Measurements from ENCODE around the gene CD1E. TPM values are rescaled to one million over a fixed set of nuclear protein-coding genes. Genes with fewer than 3 reads are reported as not detected.
A peak's percentile ranks its signal among the peaks of the same experiment; 100 is the strongest.

CD1E gene
- not detected for polyA plus RNA-seq (2012; ENCODE audit: missing spikeins)

DNA sequence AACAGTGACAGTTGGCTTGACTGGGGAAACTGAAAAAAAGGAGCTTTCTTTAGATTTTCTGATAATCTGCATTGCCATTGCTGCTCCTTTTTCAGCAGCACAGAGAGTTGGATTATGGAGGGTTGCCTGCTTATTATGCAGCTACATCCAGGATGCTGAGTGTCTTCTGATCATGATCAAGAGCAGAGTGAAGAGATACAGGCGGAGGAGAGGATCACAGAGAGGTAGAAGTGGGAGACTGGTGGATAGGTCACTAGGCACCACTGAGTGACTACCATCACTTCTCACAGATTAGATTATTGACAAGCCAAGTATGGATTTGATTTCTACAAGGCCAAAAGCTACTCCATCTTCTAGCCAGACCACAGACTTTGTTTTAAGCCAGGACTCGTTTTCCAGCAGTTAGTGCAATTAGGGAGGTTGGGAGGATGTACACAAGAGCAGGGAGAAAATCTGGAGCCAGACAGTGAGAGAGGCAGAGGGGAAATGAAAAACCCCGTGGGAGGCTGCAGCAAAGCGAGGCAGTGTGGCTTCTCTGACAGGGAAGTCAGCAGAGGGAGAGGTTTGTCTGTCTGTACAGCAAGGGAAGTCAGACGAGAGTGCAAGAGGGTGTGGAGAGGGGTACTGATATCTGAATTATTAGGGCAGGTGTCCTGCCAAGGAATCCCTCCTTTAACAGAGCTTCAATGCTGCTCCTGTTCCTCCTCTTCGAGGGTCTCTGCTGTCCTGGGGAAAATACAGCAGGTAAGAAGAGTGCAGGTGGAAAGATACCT is at the start of gene CD1E:
CD1E (plus strand) TSS at position 592 of the 773 bp plus-strand sequence; CDS start at position 687, 95 bp downstream.
- FAIRE-seq (no peak), DNase-seq (ENCODE audit: insufficient read length) (no peak)
- TF ChIP-seq TAF1 (IDR thresholded peaks at IDR 0.05; ENCODE audit: borderline replicate concordance, low read depth, low read length) = no peak
- TF ChIP-seq POLR2A (IDR thresholded peaks at IDR 0.05; ENCODE audit: low read depth, low read length) = no peak
- TF ChIP-seq POLR2AphosphoS5 (IDR thresholded peaks at IDR 0.05; ENCODE audit: low read depth, low read length) = no peak

DNA sequence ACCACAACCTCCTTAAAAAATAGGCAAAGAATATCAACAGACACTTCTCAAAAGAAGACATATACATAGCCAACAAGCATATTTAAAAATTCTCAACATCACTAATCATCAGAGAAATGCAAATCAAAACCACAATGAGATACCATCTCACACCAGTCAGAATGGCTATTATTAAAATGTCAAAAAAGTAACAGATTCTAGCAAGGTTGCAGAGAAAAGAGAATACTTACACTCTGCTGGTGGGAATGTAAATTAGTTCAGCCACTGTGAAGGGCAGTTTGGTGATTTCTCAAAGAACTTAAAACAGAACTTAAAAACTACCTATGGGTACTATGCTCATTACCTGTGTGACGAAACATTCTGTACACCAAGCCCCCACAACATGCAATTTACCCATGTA is 43.1 kb upstream of the CD1E start:
- no peak for DNase-seq (ENCODE audit: insufficient read length)
- no peak for FAIRE-seq
- no peak for TF ChIP-seq TAF1 (IDR thresholded peaks at IDR 0.05; ENCODE audit: borderline replicate concordance, low read depth, low read length)
- TF ChIP-seq POLR2A (IDR thresholded peaks at IDR 0.05; ENCODE audit: low read depth, low read length) = no peak
- no peak for TF ChIP-seq POLR2AphosphoS5 (IDR thresholded peaks at IDR 0.05; ENCODE audit: low read depth, low read length)

DNA sequence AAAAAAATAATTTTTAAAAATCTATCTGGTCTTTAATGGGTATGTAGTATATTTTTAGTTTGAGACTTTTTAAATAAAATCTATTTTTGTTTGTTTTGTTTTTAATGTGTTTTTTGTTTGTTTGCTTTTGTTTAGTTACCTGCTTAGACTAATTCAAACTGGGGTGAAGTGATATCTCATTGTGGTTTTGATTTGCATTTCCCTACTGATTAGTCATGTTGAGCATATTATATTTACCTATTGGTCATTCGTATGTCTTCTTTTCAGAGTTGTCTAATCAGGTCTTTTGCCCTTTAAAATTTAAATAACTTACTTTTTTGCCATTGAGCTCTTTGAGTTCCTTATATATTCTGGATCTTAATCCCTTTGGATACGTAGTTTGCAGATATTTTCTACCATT is 42.6 kb upstream of the CD1E start:
- no peak for TF ChIP-seq TAF1 (IDR thresholded peaks at IDR 0.05; ENCODE audit: borderline replicate concordance, low read depth, low read length)
- no peak for TF ChIP-seq POLR2A (IDR thresholded peaks at IDR 0.05; ENCODE audit: low read depth, low read length)
- no peak for TF ChIP-seq POLR2AphosphoS5 (IDR thresholded peaks at IDR 0.05; ENCODE audit: low read depth, low read length)
- FAIRE-seq = no peak
- no peak for DNase-seq (ENCODE audit: insufficient read length)

DNA sequence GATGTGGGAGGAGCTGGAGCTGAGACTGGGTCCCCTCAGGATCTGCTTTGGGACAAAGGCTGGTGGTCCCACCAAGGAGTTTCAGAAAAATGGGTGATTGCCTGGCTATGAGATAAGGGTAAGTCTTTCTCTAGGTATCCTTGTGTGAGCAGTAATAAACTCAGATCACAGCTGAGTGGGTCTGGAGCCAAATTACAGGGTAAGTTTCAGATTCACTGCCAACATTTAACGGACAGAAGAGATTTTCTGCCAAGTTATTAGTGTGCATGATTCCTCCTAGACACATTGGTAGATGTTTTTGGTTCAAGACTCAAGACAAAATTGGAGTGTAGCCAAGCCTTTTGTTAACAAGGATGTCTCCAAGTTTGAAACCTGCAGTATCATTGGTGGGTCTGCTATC is 29.8 kb upstream of the CD1E start:
- FAIRE-seq (no peak), DNase-seq (ENCODE audit: insufficient read length) (no peak)
- TF ChIP-seq POLR2A (IDR thresholded peaks at IDR 0.05; ENCODE audit: low read depth, low read length) (no peak), TAF1 (IDR thresholded peaks at IDR 0.05; ENCODE audit: borderline replicate concordance, low read depth, low read length) (no peak), POLR2AphosphoS5 (IDR thresholded peaks at IDR 0.05; ENCODE audit: low read depth, low read length) (no peak)

DNA sequence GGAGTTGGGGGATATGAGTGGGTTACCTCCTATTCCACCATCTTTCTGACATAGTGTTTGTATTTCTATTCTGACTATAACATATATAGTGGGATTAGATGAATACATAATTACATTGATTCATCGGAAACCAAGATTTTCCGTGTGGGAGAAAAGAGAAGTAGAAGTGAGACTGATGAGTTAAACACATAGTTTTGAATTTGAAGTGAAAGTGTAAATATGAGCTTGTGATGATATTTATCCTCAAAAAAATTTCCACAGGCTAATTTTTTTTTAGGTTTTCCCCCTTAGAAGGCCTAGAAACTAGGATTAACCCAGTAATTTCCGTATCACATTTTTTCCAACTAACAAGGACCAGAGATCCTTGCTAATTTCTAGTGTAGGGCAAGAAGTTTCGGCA is 29.3 kb upstream of the CD1E start:
- FAIRE-seq = peak; percentile 36
- no peak for DNase-seq (ENCODE audit: insufficient read length)
- TF ChIP-seq POLR2A (IDR thresholded peaks at IDR 0.05; ENCODE audit: low read depth, low read length) (no peak), POLR2AphosphoS5 (IDR thresholded peaks at IDR 0.05; ENCODE audit: low read depth, low read length) (no peak)

DNA sequence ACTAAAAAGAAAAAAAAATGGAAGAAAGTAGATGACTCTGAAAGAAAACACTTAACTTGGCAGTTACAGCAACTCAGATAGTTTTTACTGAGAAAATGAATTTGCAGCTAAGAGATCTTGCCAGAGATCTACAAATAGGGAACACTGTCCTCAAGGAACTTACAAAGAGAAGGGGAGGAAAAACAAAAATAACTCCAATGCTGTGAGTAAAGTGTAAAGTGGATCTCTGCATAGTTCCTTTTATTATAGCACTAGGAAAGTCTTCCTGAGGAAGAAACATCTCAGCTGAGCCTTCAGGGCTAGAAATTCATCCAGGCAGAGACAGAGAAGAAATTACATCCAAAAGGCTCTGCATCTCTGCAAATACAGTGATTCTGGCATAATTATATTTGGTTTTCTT is 26.2 kb upstream of the CD1E start:
- DNase-seq (ENCODE audit: insufficient read length) = no peak
- no peak for TF ChIP-seq TAF1 (IDR thresholded peaks at IDR 0.05; ENCODE audit: borderline replicate concordance, low read depth, low read length)
- no peak for TF ChIP-seq POLR2AphosphoS5 (IDR thresholded peaks at IDR 0.05; ENCODE audit: low read depth, low read length)
- no peak for TF ChIP-seq POLR2A (IDR thresholded peaks at IDR 0.05; ENCODE audit: low read depth, low read length)
- FAIRE-seq = no peak

DNA sequence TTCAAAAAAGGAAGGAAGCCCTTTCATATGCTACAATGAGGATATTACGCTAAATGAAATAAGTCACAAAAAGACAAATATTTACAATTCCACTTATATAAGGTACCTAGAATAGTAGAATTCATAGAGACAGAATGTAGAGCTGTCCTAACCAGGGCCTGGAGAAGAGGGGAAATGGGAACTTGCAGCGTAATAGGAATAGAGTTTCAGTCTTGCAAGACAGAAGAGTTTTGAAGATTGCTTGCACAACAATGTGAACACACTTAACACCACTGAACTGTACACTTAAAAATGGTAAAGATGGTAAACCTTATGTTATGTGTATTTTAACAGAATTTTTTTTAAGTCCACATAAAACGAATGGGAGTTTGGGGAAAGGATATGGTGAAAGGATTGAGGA is 25.3 kb upstream of the CD1E start:
- TF ChIP-seq TAF1 (IDR thresholded peaks at IDR 0.05; ENCODE audit: borderline replicate concordance, low read depth, low read length) (no peak), POLR2AphosphoS5 (IDR thresholded peaks at IDR 0.05; ENCODE audit: low read depth, low read length) (no peak), POLR2A (IDR thresholded peaks at IDR 0.05; ENCODE audit: low read depth, low read length) (no peak)
- FAIRE-seq (no peak), DNase-seq (ENCODE audit: insufficient read length) (no peak)

DNA sequence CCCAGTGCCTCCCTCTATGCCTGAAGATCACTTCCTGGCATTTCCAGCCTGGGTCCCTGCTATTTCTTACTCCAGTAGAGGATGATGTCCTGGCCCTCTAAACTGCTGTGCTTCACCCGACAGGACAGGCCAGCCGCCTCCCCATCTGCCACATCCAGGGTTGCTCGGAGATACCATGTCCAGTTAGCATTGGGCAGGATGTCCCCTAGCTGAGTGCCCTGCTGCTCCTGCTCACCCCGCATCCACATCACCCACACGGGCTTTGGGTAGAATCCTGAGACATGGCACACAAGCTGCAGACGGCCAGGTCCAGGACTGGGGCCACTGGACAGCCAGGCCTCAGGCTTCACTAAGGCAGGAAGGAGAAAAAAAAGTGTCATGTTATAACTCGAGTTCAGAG is 24.4 kb upstream of the CD1E start:
- DNase-seq (ENCODE audit: insufficient read length) = no peak
- FAIRE-seq = no peak
- TF ChIP-seq POLR2A (IDR thresholded peaks at IDR 0.05; ENCODE audit: low read depth, low read length) (no peak), POLR2AphosphoS5 (IDR thresholded peaks at IDR 0.05; ENCODE audit: low read depth, low read length) (no peak), TAF1 (IDR thresholded peaks at IDR 0.05; ENCODE audit: borderline replicate concordance, low read depth, low read length) (no peak)

DNA sequence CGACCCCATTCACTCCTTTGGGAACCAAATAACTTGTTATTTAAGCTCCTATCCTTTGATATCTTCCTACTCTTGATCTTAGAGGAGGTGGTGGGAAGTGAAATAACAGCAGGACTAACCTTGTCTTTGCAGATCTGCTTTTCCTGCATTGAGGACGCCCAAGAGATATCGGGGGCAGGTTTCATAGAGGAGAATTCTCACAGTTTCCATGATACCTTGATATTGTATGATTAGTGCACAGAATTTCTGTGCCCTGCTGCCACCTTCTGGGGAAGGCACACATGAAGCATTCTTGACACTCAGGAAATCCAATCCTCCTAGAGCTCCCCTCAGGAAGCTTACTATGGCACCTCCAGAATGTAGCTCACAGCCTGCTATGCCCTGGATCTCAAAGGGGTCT is 24.0 kb upstream of the CD1E start:
- FAIRE-seq (peak; percentile 83), DNase-seq (ENCODE audit: insufficient read length) (no peak)
- TF ChIP-seq TAF1 (IDR thresholded peaks at IDR 0.05; ENCODE audit: borderline replicate concordance, low read depth, low read length) (no peak), POLR2A (IDR thresholded peaks at IDR 0.05; ENCODE audit: low read depth, low read length) (no peak), POLR2AphosphoS5 (IDR thresholded peaks at IDR 0.05; ENCODE audit: low read depth, low read length) (no peak)

DNA sequence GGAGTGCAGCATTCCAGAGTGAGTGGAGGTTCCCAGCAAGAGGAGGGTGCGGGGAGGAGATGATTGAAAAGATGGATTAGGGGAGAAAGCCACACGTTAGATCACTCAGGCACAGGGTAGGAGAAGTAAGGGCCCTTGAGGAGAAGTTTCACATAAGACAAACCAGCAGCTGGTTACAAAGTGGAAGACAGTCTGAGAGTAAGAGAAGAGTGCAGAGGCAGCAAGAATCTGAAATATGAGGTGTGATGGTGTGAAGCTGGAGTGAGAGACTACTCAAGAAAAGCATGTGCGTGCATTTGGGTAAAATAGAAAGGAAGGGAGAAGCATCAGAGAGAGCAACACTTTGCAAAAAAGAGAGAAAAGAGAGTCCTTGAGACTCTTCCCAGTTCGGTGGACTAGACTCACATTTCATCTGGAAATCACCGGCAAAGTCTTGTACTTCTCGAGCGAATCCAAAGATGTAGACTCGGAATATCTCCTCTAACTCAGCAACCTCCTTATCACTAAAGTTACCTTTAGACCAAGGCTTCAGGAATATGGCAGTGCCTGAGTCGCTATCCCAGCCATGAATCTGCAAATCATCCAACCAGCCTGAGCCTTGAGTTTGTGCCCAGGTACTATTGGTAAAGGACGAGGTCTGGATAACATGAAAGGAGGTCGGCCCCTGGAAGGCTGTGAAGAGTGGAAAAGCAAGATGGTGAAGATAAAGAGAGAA is 23.1 kb upstream of the CD1E start:
- TF ChIP-seq POLR2AphosphoS5 (IDR thresholded peaks at IDR 0.05; ENCODE audit: low read depth, low read length) = no peak
- no peak for TF ChIP-seq TAF1 (IDR thresholded peaks at IDR 0.05; ENCODE audit: borderline replicate concordance, low read depth, low read length)
- no peak for TF ChIP-seq POLR2A (IDR thresholded peaks at IDR 0.05; ENCODE audit: low read depth, low read length)
- FAIRE-seq (no peak), DNase-seq (ENCODE audit: insufficient read length) (no peak)

DNA sequence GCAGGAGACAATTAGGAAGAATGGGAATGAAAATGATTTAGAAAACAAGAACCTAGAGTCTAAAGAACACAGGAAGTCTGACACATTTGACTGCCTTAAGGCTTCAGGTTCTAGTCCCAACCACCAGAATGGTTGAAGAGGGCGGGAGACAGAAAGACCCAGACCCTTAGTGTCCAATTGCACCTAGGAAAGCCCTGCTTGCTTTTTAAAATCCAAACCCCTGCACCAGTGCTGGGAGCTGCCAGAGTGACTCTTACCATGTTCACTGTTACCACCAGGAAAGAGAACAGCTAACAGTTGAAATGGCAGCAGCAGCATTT is 22.6 kb upstream of the CD1E start:
- no peak for TF ChIP-seq POLR2A (IDR thresholded peaks at IDR 0.05; ENCODE audit: low read depth, low read length)
- TF ChIP-seq TAF1 (IDR thresholded peaks at IDR 0.05; ENCODE audit: borderline replicate concordance, low read depth, low read length) = no peak
- TF ChIP-seq POLR2AphosphoS5 (IDR thresholded peaks at IDR 0.05; ENCODE audit: low read depth, low read length) = no peak
- DNase-seq (ENCODE audit: insufficient read length) (no peak), FAIRE-seq (no peak)
